HG03378 (cell line): Measurements from ENCODE around the gene OGDHL.
"Not testable (repeated sequence)": the region's sequence is repeated elsewhere in the genome, so short reads cannot be mapped to it uniquely, and the experiment has no call there.

Source experiments
- ATAC-seq: cut with Tn5 transposase; IDR thresholded peaks from one replicate; pipeline ENCODE4 v1.9.1; 2021; ENCODE audit warnings: mild to moderate bottlenecking, moderate library complexity; ENCODE audit not compliant: unreplicated experiment

Gene OGDHL

DNA sequence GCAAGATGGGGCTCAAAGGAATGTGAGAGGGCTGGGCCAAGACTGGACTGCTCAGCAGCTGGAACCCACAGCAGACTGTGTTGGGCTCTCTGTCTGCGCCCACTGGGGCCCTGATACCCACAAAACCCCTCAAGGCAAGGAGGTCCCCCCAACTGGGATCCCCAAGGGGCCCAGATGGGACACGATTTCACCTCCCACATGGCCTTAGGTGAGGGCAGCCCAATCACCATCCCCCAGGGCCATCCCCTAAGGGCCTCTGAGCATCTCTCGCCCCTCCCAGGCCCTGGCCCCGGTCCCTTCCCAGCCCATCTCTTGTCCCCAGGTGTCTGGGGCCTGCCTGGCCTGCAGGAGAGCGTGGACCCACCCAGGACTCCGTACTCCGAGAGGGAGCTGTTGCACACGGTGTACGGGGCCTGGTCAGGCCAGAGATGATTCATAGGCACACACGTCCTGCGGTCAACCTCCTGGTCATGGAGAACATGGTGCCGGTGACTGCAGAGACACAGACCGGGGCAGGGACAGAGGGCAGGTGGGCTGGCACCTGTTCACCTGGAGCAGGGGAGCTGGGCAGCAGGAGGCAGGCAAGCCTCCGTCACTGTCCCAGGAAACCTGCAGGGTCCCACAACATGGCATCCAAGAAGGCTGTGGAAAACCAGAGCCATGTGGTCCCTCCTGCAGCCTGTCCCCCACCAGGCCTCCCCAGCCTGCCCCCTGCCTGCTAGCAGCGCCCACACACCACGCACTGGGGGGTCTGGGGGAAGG is 21.6 kb downstream of the OGDHL start:
- ATAC-seq, result no peak

DNA sequence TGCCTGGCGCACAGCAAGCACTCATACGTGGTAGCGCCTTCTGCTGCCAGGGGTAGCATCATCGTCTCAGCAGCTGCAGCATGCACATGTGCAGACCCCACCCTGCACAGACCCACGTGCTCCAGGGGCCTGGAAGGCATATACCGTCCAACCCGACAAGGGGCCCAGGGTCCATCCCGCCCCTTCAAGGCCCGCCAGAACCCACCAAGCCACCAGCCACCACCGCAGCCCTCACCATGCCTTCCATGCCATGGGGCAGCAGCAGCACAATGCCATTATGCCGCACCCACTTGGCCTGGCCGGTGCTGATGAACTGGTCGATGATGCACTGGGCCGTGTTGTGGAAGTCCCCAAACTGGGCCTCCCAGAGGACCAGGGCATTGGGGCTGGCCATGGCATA is 22.7 kb downstream of the OGDHL start:
- no peak for ATAC-seq

- no peak for ATAC-seq
These were observed 23.3 kb downstream of the OGDHL start for GRCh38 chr10:49738616-49739360.

DNA sequence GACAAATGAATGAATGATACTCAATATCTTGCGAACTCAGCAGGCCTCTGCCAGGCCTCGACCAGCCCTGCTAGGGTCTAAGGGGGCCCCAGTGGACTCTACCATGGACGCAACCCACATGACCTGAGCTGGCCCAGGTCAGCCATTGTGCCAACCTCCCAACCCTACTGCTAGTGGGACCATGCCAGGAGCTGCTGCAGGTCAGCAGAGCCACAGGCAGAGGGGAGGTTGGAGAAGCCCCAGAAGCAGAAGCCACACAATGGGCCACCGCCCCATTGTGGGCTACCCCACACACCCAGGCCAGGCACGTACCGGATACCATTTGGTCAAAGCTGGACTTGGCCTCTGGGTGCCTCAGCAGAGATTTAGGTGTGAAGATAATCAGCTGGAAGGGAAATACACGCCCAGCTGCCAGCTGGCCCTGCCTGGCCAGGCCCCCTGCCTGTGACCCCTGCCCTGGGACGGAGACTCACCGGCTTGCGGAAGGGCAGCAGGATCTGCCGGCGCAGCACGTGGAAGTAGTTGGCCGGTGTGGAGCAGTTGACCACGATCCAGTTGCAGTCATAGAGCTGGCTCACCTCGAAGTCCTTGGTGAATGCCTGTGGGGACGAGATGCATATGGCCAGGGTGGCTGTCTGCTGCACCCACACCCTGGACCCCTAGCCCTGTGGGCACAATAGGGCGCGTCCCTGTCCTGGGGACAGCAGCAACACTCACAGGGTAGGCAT is 24.5 kb downstream of the OGDHL start:
- ATAC-seq, result no peak

- ATAC-seq, result no peak
These were observed 25.5 kb downstream of the OGDHL start for GRCh38 chr10:49736564-49737113.

DNA sequence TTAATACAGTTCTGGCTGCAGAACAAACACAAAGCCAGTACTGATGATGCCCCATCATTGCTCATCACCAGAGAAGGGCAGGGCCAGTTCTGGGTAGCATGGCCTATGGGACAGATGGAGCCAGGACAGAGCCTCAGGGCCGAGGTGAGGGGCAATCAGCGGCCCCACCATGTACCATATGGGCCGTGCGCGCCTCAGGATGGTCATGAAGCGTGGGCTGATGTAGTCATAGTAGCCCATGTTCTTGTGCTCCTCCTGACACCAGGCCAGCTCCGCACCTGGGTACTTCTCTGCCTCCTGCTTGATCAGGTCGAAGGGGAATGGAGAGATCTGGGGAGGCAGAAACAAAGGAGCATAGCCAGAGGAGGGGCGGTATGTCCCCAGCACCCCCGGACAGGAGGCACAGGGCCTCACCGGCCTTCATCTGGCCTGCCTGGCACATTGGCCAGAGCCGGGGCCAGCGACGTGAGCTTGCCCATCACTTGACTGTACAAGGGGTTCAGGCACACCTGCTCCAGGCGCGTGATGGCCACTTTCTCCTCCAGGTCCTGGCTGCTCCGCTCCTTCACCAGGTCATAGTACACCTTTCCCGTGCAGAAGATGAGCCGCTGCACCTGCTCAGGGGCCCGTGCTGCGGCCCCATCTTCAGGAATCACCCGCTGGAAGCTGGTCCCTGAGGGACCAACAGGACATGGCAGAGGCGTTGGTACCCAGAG is 26.1 kb downstream of the OGDHL start:
- no peak for ATAC-seq

DNA sequence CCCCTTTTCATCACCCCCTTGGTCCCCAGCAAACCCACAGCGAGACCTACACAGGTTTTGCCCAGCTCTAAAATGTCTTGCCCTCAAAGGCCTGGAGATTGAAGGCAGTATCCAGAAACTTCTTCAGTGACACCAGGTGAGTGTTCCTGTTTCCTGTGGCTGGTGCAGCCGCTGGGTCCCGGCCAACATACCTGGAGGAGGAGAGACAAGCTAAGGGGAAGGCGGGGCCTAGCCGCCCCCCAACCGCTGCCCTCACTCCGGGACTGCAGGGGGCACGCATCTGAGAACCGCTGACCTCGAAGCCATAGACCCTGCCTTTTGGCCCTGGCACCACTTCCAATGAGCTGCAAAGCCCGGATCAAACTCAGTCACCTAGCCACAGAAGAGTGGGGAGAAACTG is 27.0 kb downstream of the OGDHL start:
- ATAC-seq, result no peak

DNA sequence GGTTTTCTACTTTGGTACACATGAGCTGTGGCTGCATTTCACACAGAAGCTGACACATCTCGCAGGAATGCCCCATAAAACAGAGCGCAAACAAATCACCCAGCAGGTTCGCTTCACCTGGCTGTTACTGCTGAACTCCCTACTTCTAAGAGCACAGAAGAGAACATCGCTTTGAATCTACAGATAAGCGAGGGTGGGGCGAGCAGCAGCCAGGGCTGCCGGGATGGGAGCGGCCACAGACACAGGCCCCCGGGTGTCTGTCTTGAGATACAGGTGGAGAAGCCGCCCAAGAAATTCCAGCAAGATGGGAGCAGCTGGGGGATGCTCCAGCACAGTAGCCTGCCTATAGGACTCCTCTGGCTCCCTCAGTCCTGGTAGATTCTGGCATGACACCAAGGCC is 27.4 kb downstream of the OGDHL start:
- ATAC-seq, result no peak

GRCh38 chr10:49733866-49734265 is 28.3 kb downstream of the OGDHL start:
- ATAC-seq, result no peak

- ATAC-seq, result no peak
These were observed 35.5 kb downstream of the OGDHL start for GRCh38 chr10:49726593-49726992.

GRCh38 chr10:49715157-49715556 is 47.0 kb downstream of the OGDHL start:
- ATAC-seq, result not testable (repeated sequence)

DNA sequence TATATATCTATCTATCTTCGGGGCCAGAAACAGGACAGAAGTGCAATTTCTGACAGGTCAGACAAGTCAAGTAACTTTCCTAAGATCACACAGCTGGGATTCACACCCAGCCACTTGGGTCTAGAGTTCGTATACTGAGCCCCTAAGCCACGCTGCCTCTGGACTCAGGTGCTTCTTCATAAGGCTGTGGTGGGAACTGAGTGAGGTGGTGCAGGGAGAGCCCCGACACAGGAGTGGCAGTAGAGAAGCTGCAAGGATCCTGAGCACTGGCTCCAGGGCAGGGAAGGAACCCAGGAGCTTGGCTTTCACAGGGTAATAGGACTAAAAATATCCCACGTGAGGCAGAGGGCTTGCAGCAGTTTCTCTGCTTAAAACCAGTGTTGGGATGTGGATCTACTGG is 48.9 kb downstream of the OGDHL start:
- ATAC-seq, result no peak

- no peak for ATAC-seq
These were observed 50.6 kb downstream of the OGDHL start for GRCh38 chr10:49711481-49711880.

DNA sequence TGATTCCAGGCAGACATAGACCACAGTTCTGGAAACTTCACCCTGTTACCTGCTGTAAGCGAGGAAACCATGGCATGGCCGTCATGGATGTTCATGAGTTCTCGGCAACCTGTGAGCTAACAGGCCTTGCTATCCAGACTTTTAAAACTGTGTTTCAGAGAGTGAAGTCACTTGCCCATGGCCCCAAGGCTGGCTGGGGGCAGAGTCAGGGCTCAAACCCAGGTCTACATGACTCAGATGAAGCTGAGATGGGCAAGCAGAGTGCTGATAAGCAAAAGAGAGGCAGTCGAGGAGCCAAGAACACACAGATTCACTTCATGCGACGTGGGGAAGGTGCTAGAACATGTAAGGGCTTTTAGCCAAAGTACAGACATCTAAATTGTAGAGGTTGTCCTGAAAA is 51.2 kb downstream of the OGDHL start:
- ATAC-seq, result no peak

DNA sequence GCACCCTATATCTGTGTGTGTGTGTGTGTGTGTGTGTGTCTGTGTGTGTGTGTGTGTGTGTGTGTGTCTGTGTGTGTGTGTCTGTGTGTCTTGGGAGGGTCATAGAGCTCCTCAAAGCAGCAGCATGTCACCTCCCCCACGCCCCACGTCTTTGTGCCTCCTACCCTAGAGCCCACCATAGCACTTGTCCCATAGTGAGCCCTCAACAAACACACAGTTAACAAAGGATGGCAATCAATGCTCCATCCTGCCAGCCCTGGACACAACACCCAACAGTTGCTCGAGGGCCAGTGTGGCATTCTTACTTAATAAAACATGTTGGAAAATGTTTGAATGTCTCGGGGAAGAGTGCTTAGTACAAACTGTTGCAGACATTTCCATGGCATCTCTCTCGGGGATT is 52.2 kb downstream of the OGDHL start:
- ATAC-seq, result no peak

DNA sequence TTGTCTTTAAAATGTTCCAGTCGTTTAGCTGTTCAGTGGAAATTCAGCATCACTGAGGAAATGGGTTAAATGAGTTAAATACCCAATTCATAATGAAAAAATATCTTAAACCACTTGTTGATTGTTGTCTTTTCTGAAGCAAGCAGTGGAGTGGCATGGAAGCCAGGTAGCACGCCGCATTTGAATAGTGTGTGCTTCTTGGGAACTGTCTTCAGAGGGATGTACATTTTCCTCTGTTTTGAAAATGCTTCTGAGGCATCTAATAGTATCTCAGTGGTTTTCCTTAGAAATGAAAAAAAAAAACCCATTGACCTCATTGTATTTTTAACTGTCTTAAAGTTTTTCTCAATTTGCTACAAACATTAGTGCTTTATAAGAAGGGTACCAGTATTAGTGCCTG is 54.5 kb downstream of the OGDHL start:
- ATAC-seq, result no peak

DNA sequence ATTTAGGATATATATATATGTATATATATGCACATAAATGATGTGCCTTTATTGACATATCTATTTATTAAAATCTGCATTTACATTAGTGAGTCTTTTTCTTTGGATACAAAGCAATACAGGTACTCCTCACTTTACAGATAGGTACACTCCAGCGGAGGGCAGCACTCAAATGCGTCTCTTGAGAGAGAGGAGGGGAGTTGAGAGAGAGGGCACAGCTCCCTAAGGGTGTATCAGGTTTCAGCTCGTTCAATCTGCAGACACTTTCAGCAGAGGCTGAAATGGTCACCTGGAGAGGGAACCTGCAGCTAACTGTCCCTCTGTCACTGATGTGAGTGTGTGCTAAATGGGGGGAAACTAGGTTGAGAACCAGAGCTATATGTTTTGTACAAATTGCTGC is 61.1 kb downstream of the OGDHL start:
- ATAC-seq, result no peak

GRCh38 chr10:49700211-49700610 is 61.9 kb downstream of the OGDHL start:
- no peak for ATAC-seq

GRCh38 chr10:49698679-49699078 is 63.4 kb downstream of the OGDHL start:
- ATAC-seq, result no peak

DNA sequence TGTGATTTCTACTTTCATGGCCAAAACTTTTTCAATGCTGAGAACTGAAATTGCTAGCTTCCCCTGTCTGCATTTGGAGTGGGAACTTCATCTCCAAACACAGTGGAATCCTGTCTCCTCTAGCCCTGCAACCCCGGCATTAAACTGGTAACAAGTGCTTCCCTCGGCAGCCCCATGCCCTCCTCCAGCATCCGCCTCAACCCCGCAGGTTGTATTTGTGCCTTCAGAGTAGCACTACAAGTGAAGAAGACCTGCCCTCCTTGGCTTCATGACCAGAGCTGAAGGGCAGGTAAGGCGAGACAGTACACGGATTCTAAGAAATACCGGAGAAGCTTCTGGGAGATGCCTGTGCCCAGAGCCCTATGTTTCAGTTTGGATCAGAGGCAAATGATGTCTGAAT is 65.8 kb downstream of the OGDHL start:
- ATAC-seq, result no peak

DNA sequence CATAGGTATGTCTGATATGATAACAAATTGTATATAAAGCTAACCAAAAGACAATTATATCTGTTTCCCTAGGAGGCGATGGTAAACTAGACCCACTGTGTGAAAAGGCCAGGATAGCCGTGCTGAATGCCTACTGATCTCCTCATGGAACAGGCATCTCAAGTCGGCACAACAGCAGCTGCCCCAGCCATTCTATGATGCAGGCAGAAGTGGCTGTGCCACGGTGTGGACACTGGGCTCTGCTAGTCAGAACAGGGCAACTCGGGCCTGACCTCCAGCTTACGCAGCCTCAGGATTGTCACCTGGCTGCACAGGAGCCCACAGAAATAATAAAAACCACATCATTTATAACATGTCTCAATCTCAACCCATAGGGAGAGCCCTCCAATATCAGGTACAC is 67.7 kb downstream of the OGDHL start:
- ATAC-seq, result no peak
